Tongue (tissue), 3 donors: ENCODE data around the gene DNAL1. TPM values are rescaled to one million over a fixed set of nuclear protein-coding genes. Genes with fewer than 3 reads are reported as not detected.

ENCODE experiments used
- DNase-seq: peaks from one replicate; pipeline ENCODE4 v3.0.0-alpha.2; 2015
- small RNA-seq: library from RNA; depleted of rRNA; stranded (forward); fragments of <200 nt; gene quantifications from one replicate; pipeline ENCODE3, GENCODE V24; 2014; ENCODE audit warnings: low replicate concordance
- total RNA-seq: library from RNA; depleted of rRNA; stranded (reverse); fragments of >200 nt; gene quantifications from one replicate; pipeline ENCODE4 v1.2.3, GENCODE V29; 2014

The DNAL1 gene
- total RNA-seq, 1 donor from 2014 or later = 7.4 TPM

GRCh38 chr14:73744874-73745529 lies 100.2 kb downstream of the DNAL1 start:
- no peak for DNase-seq

- no peak for DNase-seq
These were observed 101.1 kb downstream of the DNAL1 start for GRCh38 chr14:73745571-73746519.

- DNase-seq = no peak
These were observed 102.0 kb downstream of the DNAL1 start for GRCh38 chr14:73746520-73747378.

- DNase-seq = no peak
These were observed 102.8 kb downstream of the DNAL1 start for GRCh38 chr14:73747379-73748211.

GRCh38 chr14:73748858-73749357 lies 104.1 kb downstream of the DNAL1 start:
- no peak for DNase-seq

- DNase-seq = no peak
These were observed 105.1 kb downstream of the DNAL1 start for GRCh38 chr14:73749706-73750530.

- DNase-seq = no peak
These were observed 105.7 kb downstream of the DNAL1 start for GRCh38 chr14:73750531-73750901.

GRCh38 chr14:73751157-73751691 lies 106.4 kb downstream of the DNAL1 start:
- DNase-seq = no peak

- DNase-seq = peak; percentile 89
These were observed 107.7 kb downstream of the DNAL1 start for GRCh38 chr14:73752297-73752992.

Small RNA genes lying within 50 kb of the gene (small RNA-seq; reads per million reads assigned to genes)
- not detected for gene RNU6-240P

Other genes with a start within 250 kb of the DNAL1 start
- 38.9 TPM for gene NUMB, start 186.4 kb upstream of the DNAL1 start, total RNA-seq
- gene RIOX1, start 154.1 kb upstream of the DNAL1 start, total RNA-seq = 11.9 TPM
- gene ACOT1, start 107.8 kb upstream of the DNAL1 start, total RNA-seq = 8.3 TPM
- gene HEATR4, start 86.0 kb upstream of the DNAL1 start, total RNA-seq = 0.51 TPM
- gene ACOT2, start 75.8 kb upstream of the DNAL1 start, total RNA-seq = 45.7 TPM
- not detected for gene ACOT4, start 53.1 kb upstream of the DNAL1 start, total RNA-seq
- not detected for gene ACOT6, start 32.5 kb upstream of the DNAL1 start, total RNA-seq
- gene PNMA1, start 69.4 kb downstream of the DNAL1 start, total RNA-seq = 20.9 TPM
- 7.5 TPM for gene PTGR2, start 206.8 kb downstream of the DNAL1 start, total RNA-seq
- gene ZNF410, start 241.9 kb downstream of the DNAL1 start, total RNA-seq = 62.0 TPM